Mesodermal cell (in vitro differentiated cells): ENCODE data around the gene MTHFD1L.
A peak's percentile ranks its signal among the peaks of the same experiment; 100 is the strongest.

Experiments
- H3K27ac ChIP-seq: 2 replicates; pipeline ENCODE4 v1.7.0; 2013; ENCODE audit warnings: mild to moderate bottlenecking, low read depth, low read length, moderate library complexity; ENCODE audit not compliant: severe bottlenecking
- H3K36me3 ChIP-seq: 2 replicates; pipeline ENCODE4 v1.7.1; 2013; ENCODE audit warnings: mild to moderate bottlenecking, low read length, moderate library complexity; ENCODE audit not compliant: control insufficient read depth, insufficient read depth
- H3K4me1 ChIP-seq: one replicate; pipeline ENCODE4 v1.7.1; 2013; ENCODE audit warnings: mild to moderate bottlenecking, low read length; ENCODE audit not compliant: insufficient read depth, control insufficient read depth, poor library complexity, severe bottlenecking
- H3K4me3 ChIP-seq: 2 replicates; pipeline ENCODE4 v1.7.0; 2013; ENCODE audit warnings: low read length, control low read depth, mild to moderate bottlenecking; ENCODE audit not compliant: insufficient read depth, poor library complexity, severe bottlenecking; ENCODE audit errors: extremely low read depth
- H3K9me3 ChIP-seq: 2 replicates; pipeline ENCODE4 v1.7.1; 2013; ENCODE audit warnings: mild to moderate bottlenecking, low read length, moderate library complexity; ENCODE audit not compliant: control insufficient read depth
- WGBS, 2 experiments: methylation state at CpG; one replicate each; pipeline ENCODE4 v1.1.5; 2013; ENCODE audit warnings: missing lambda C conversion rate in 2 of 2; ENCODE audit not compliant: insufficient coverage in 2 of 2; 5-methylcytosine and 5-hydroxymethylcytosine counted together

The MTHFD1L gene

GRCh38 chr6:151068761-151069312, 203.3 kb downstream of the MTHFD1L start:
- Histone ChIP-seq H3K27ac (no peak overlapping the region), H3K4me1 (peaks cover 7% of the 10 kb centered on the region), H3K9me3 (no peaks in the 10 kb centered on the region), H3K4me3 (no peak overlapping the region), H3K36me3 (peaks cover 38% of the 10 kb centered on the region)
- WGBS, 2 experiments: 92 to 94% methylated on average over 5 to 6 of the region's 6 CpGs

GRCh38 chr6:151069641-151070040, 204.1 kb downstream of the MTHFD1L start:
- H3K4me1 ChIP-seq: peaks cover 7% of the 10 kb centered on the region
- 96 to 98% methylated on average over 7 to 8 of the region's 8 CpGs for WGBS, 2 experiments
- peaks cover 37% of the 10 kb centered on the region for H3K36me3 ChIP-seq
- no peak overlapping the region for H3K4me3 ChIP-seq
- no peaks in the 10 kb centered on the region for H3K9me3 ChIP-seq
- no peak overlapping the region for H3K27ac ChIP-seq

GRCh38 chr6:151070631-151071051, 205.1 kb downstream of the MTHFD1L start:
- H3K4me3 ChIP-seq: no peak overlapping the region
- no peaks in the 10 kb centered on the region for H3K9me3 ChIP-seq
- 100% methylated on average over 2 of the region's 3 CpGs; no CpG with 5 or more reads in 1 of the 2 experiments for WGBS, 2 experiments
- H3K36me3 ChIP-seq: peaks cover 31% of the 10 kb centered on the region
- peaks cover 7% of the 10 kb centered on the region for H3K4me1 ChIP-seq
- peak overlapping the region; percentile 1 for H3K27ac ChIP-seq

GRCh38 chr6:151071295-151071694, 205.8 kb downstream of the MTHFD1L start:
- 71 to 77% methylated on average over 6 of the region's 8 CpGs for WGBS, 2 experiments
- Histone ChIP-seq H3K27ac (no peak overlapping the region), H3K4me3 (no peak overlapping the region), H3K9me3 (no peaks in the 10 kb centered on the region), H3K4me1 (peaks cover 7% of the 10 kb centered on the region), H3K36me3 (peaks cover 25% of the 10 kb centered on the region)

GRCh38 chr6:151073146-151073545, 207.6 kb downstream of the MTHFD1L start:
- H3K4me1 ChIP-seq: peaks cover 7% of the 10 kb centered on the region
- H3K27ac ChIP-seq: no peak overlapping the region
- 72 to 100% methylated on average over 1 to 4 of the region's 4 CpGs for WGBS, 2 experiments
- no peak overlapping the region for H3K4me3 ChIP-seq
- peaks cover 6% of the 10 kb centered on the region for H3K9me3 ChIP-seq
- H3K36me3 ChIP-seq: peaks cover 26% of the 10 kb centered on the region

GRCh38 chr6:151073701-151074100, 208.2 kb downstream of the MTHFD1L start:
- no peak overlapping the region for H3K4me3 ChIP-seq
- H3K4me1 ChIP-seq: peaks cover 2% of the 10 kb centered on the region
- H3K27ac ChIP-seq: no peak overlapping the region
- WGBS, 2 experiments: no CpG with 5 or more reads among the region's 1 CpG
- H3K36me3 ChIP-seq: peaks cover 26% of the 10 kb centered on the region
- peaks cover 6% of the 10 kb centered on the region for H3K9me3 ChIP-seq

- Histone ChIP-seq H3K36me3 (peaks cover 24% of the 10 kb centered on the region), H3K4me1 (no peaks in the 10 kb centered on the region), H3K27ac (no peak overlapping the region), H3K9me3 (peaks cover 6% of the 10 kb centered on the region), H3K4me3 (no peak overlapping the region)
- WGBS, 2 experiments: no CpG with 5 or more reads among the region's 3 CpGs
Observed at GRCh38 chr6:151075005-151075404, 209.5 kb downstream of the MTHFD1L start.

- peaks cover 27% of the 10 kb centered on the region for H3K36me3 ChIP-seq
- H3K27ac ChIP-seq: no peak overlapping the region
- no peak overlapping the region for H3K4me3 ChIP-seq
- H3K4me1 ChIP-seq: no peaks in the 10 kb centered on the region
- peaks cover 6% of the 10 kb centered on the region for H3K9me3 ChIP-seq
- WGBS, 2 experiments: 93% methylated on average over 2 of the region's 2 CpGs; no CpG with 5 or more reads in 1 of the 2 experiments
Observed at GRCh38 chr6:151075527-151075926, 210.0 kb downstream of the MTHFD1L start.

- H3K27ac ChIP-seq: no peak overlapping the region
- 100% methylated on average over 3 of the region's 5 CpGs for WGBS, 2 experiments
- H3K36me3 ChIP-seq: peaks cover 27% of the 10 kb centered on the region
Observed at GRCh38 chr6:151075930-151076555, 210.5 kb downstream of the MTHFD1L start.

GRCh38 chr6:151078655-151079054, 213.2 kb downstream of the MTHFD1L start:
- H3K4me3 ChIP-seq: no peak overlapping the region
- no peak overlapping the region for H3K27ac ChIP-seq
- WGBS, 2 experiments: 93 to 96% methylated on average over 5 to 6 of the region's 6 CpGs
- no peaks in the 10 kb centered on the region for H3K4me1 ChIP-seq
- peaks cover 6% of the 10 kb centered on the region for H3K9me3 ChIP-seq
- peaks cover 23% of the 10 kb centered on the region for H3K36me3 ChIP-seq

More at GRCh38 chr6:151075930-151076555, 210.5 kb downstream of the MTHFD1L start:
- H3K4me1 ChIP-seq: no peaks in the 10 kb centered on the region
- H3K9me3 ChIP-seq: peaks cover 6% of the 10 kb centered on the region
- no peak overlapping the region for H3K4me3 ChIP-seq

GRCh38 chr6:151081656-151082055, 216.2 kb downstream of the MTHFD1L start:
- no peak overlapping the region for H3K4me3 ChIP-seq
- peaks cover 6% of the 10 kb centered on the region for H3K9me3 ChIP-seq
- 34 to 77% methylated on average over 2 to 3 of the region's 4 CpGs for WGBS, 2 experiments
- H3K27ac ChIP-seq: no peak overlapping the region
- H3K36me3 ChIP-seq: peaks cover 25% of the 10 kb centered on the region
- H3K4me1 ChIP-seq: no peaks in the 10 kb centered on the region
